Measurements from ENCODE around the gene ARMCX5. TPM values are rescaled to one million over a fixed set of nuclear protein-coding genes. Genes with fewer than 3 reads are reported as not detected.

Gene ARMCX5
- total RNA-seq, 1 experiment from 2014 or later = 39.2 TPM

GRCh38 chrX:102652031-102652688 is 52.8 kb downstream of the ARMCX5 start:
- DNase-seq = no peak
- Histone ChIP-seq H3K9me2 (replicated peaks; ENCODE audit: low read length) (no peaks in the 10 kb centered on the region), H3K36me3 (ENCODE audit: low read depth, low read length) (no peaks in the 10 kb centered on the region), H3K79me2 (ENCODE audit: low read length) (no peaks in the 10 kb centered on the region), H4K20me1 (ENCODE audit: low read length) (no peaks in the 10 kb centered on the region), H3K9ac (ENCODE audit: low read length) (no peak overlapping the region), H3K27ac (ENCODE audit: low read length) (no peak overlapping the region), H3K4me1 (ENCODE audit: insufficient read depth, low read length) (no peaks in the 10 kb centered on the region), H2AFZ (ENCODE audit: low read length) (no peak overlapping the region), H3F3A (ENCODE audit: low read length, unreplicated experiment) (no peaks in the 10 kb centered on the region), H3K27me3 (ENCODE audit: low read length) (no peaks in the 10 kb centered on the region), H3K4me3 (ENCODE audit: low read length) (no peak overlapping the region), H3K4me2 (ENCODE audit: low read length) (no peak overlapping the region), H3K9me3 (ENCODE audit: low read length) (no peaks in the 10 kb centered on the region)
- ChIA-PET POLR2A (ENCODE audit: unreplicated experiment) (no interaction called here), CTCF (no interaction called here)
- intact Hi-C loops (cut with micrococcal nuclease) = no loop called here
- BruUV-seq (replicated peaks) = no TSS peak
- no peak for ATAC-seq
- TF ChIP-seq EZH2 (IDR thresholded peaks at IDR 0.05; ENCODE audit: low read length, unreplicated experiment) = no peak
- no peak for TF ChIP-seq EZH2phosphoT487 (IDR thresholded peaks at IDR 0.05; ENCODE audit: borderline replicate concordance, low read length)
- TF ChIP-seq CTCF (conservative IDR thresholded peaks at IDR 0.05; ENCODE audit: low read depth, low read length) = no peak

Other genes with a start within 250 kb of the ARMCX5 start
- not detected in 2 replicates for gene NXF2B, start 159.5 kb upstream of the ARMCX5 start, total RNA-seq (2014; rRNA removed)
- gene TCP11X2, start 127.7 kb upstream of the ARMCX5 start, total RNA-seq (2014; rRNA removed) = not detected in 2 replicates
- 0.18 TPM in 1 of 2 replicates, not detected in the other for gene TMSB15A, start 82.8 kb upstream of the ARMCX5 start, total RNA-seq (2014; rRNA removed)
- gene GPRASP1, start 52.0 kb downstream of the ARMCX5 start, total RNA-seq (2014; rRNA removed) = 0.58 and 2.5 TPM in 2 replicates
- 12.1 and 17.1 TPM in 2 replicates for gene GPRASP2, start 112.9 kb downstream of the ARMCX5 start, total RNA-seq (2014; rRNA removed)
- 1.4 and 1.6 TPM in 2 replicates for gene GPRASP3, start 121.2 kb downstream of the ARMCX5 start, total RNA-seq (2014; rRNA removed)